HG03520 (cell line): ENCODE data around the gene ANKMY2.
"Not testable (repeated sequence)": the region's sequence is repeated elsewhere in the genome, so short reads cannot be mapped to it uniquely, and the experiment has no call there.

Experiments
- ATAC-seq: cut with Tn5 transposase; IDR thresholded peaks from one replicate; pipeline ENCODE4 v1.9.1; 2021; ENCODE audit warnings: mild to moderate bottlenecking, moderate library complexity; ENCODE audit not compliant: unreplicated experiment

ANKMY2 gene

GRCh38 chr7:16645593-16646471 lies at the start of gene ANKMY2, which contains the start of gene BZW2:
Gene ANKMY2 (minus strand): TSS chr7:16645754. CDS start chr7:16645573, 181 bp downstream.
Gene BZW2 (plus strand): TSS chr7:16646181. CDS start chr7:16665444, 19,263 bp downstream.
- peak; percentile 95 for ATAC-seq

GRCh38 chr7:16694806-16695205 lies 49.3 kb upstream of the ANKMY2 start:
- ATAC-seq, result no peak

GRCh38 chr7:16693601-16694318 lies 48.2 kb upstream of the ANKMY2 start:
- no peak for ATAC-seq

- ATAC-seq, result no peak
These were observed 45.7 kb upstream of the ANKMY2 start for GRCh38 chr7:16691241-16691640.

- no peak for ATAC-seq
These were observed 42.7 kb upstream of the ANKMY2 start for GRCh38 chr7:16688249-16688648.

- ATAC-seq, result no peak
These were observed 40.0 kb upstream of the ANKMY2 start for GRCh38 chr7:16685535-16685934.

- ATAC-seq, result no peak
These were observed 39.4 kb upstream of the ANKMY2 start for GRCh38 chr7:16684935-16685334.

- not testable (repeated sequence) for ATAC-seq
These were observed 33.4 kb upstream of the ANKMY2 start for GRCh38 chr7:16678645-16679566.

GRCh38 chr7:16677978-16678494 lies 32.5 kb upstream of the ANKMY2 start:
- no peak for ATAC-seq

- ATAC-seq, result no peak
These were observed 29.7 kb upstream of the ANKMY2 start for GRCh38 chr7:16675277-16675676.

- ATAC-seq, result no peak
These were observed 26.3 kb upstream of the ANKMY2 start for GRCh38 chr7:16671811-16672210.

GRCh38 chr7:16670731-16671344 lies 25.3 kb upstream of the ANKMY2 start:
- no peak for ATAC-seq

GRCh38 chr7:16670021-16670420 lies 24.5 kb upstream of the ANKMY2 start:
- ATAC-seq, result no peak

GRCh38 chr7:16669581-16669980 lies 24.0 kb upstream of the ANKMY2 start:
- ATAC-seq, result no peak

GRCh38 chr7:16668978-16669377 lies 23.4 kb upstream of the ANKMY2 start:
- ATAC-seq, result no peak

GRCh38 chr7:16668049-16668858 lies 22.7 kb upstream of the ANKMY2 start:
- ATAC-seq, result no peak

- no peak for ATAC-seq
These were observed 21.8 kb upstream of the ANKMY2 start for GRCh38 chr7:16667355-16667754.

GRCh38 chr7:16661924-16662323 lies 16.4 kb upstream of the ANKMY2 start:
- no peak for ATAC-seq

GRCh38 chr7:16660702-16661464 lies 15.3 kb upstream of the ANKMY2 start:
- no peak for ATAC-seq
